ENCODE results near the gene MS4A6E. TPM values are rescaled to one million over a fixed set of nuclear protein-coding genes. Genes with fewer than 3 reads are reported as not detected.

The MS4A6E gene
- total RNA-seq, 1 experiment from 2014 or later = not detected

DNA sequence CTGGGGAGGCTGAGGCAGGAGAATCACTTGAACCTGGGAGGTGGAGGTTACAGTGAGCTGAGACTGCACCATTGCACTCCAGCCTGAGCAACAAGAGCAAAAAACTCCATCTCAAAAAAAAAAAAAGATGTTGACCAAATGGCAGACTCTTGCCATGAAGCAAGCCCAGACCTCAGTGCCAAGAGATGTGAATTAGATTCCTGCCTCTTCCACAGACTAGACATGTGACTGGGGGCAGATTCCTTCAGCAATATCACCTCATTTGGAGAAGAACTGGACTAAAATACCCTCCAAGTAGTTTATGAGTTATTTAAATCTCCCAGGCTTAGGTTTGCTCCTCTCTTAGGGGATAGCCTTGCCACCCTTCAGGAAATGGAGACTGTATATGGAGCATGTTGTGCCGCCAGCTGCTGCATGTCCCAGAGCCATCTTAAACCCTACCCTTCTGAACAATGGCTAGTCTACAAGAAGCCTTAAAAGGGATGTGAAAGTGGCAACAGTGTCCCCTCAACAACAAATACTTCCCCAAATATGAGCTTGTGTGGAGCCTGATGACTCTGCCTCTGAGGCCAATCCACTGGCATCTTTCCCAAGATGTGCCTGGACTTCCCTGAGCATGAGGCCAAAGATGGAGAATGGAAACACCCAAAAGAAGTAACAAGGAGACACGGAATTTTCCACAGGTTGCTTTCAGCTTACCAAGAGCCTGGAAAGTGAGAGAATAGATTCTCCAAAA, 50.5 kb downstream of the MS4A6E start:
- no peak for DNase-seq
- Histone ChIP-seq H3K9me3 (replicated peaks) (no peaks in the 10 kb centered on the region), H3K36me3 (no peaks in the 10 kb centered on the region), H3K4me3 (no peak overlapping the region), H3K27ac (no peak overlapping the region), H3K27me3 (no peaks in the 10 kb centered on the region), H3K4me1 (no peaks in the 10 kb centered on the region)

DNA sequence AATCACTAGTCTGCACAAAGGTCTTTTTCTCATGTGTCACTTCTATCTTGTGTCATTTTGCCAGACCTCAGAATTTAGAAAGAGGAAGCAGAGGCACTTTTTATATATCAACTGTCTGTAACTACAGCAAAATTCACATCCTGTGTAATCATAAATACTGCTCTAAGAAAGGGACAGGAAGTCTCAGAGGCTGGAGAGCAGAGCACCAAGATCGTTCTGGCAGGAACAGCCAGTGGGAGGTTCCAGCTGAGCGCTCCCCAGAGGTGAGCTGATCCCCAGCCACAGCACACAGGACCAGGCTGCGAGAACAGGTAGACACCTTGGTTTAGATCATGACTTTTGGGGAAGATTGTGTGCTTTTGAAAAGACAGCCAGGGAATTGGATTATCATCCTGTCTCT, 51.3 kb downstream of the MS4A6E start, which contains the start of gene MS4A7:
MS4A7 (plus strand) TSS at position 179 of the 400 bp plus-strand sequence. CDS start 4,610 bp downstream, outside the sequence.
- Histone ChIP-seq H3K4me3 (no peak within 1 kb of the TSS), H3K9me3 (replicated peaks) (no peaks in the 10 kb centered on the region), H3K36me3 (no peaks in the 10 kb centered on the region), H3K27ac (no peak within 1 kb of the TSS), H3K27me3 (no peaks in the 10 kb centered on the region), H3K4me1 (no peaks in the 10 kb centered on the region)
- no peak for DNase-seq

DNA sequence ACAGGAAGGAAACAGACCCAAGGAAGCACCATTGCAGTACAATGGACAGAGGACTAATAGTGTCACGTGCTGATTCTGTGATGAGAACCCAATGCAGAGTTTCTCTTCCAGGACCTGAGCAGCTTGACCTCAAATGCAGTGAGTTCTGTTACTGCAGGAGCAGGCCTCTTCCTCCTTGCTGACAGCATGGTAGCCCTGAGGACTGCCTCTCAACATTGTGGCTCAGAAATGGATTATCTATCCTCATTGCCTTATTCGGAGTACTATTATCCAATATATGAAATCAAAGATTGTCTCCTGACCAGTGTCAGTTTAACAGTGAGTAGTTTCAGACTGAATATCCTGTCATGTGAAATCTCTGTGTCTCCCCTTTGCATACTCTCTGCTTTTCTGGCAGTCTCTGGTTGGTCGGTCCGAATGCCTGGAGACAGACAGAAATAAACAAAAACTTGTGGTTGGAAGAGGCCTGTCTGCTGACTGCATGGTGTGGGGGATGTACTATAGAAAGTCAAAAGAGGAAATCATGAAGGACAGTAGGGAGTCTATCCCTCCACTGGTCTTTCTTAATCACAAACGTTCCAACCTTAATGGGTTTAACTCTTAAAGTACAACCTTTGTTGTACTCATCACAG, 62.3 kb downstream of the MS4A6E start:
- H3K9me3 ChIP-seq (replicated peaks) = no peaks in the 10 kb centered on the region
- no peaks in the 10 kb centered on the region for H3K4me1 ChIP-seq
- no peak overlapping the region for H3K4me3 ChIP-seq
- DNase-seq = no peak
- no peak overlapping the region for H3K27ac ChIP-seq
- H3K36me3 ChIP-seq = no peaks in the 10 kb centered on the region
- H3K27me3 ChIP-seq = no peaks in the 10 kb centered on the region

DNA sequence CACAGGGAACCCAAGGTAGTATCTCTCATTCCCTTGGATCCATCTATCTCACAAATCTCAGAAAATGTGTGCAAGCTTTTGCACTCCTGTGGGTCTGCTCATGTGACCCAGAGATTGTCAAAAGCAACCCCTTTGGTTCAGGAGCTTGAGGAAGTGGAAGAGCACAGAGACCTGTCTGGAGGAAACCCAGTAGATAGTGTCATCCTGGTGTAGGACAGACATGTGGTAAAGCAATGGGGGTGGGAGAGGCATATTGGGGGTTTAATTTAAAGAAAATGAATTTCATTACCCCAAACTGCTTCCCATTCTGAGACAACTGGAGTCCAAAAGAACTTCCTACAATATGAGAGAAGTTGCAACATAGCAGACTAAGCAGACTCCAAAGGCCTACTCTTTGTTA, 63.4 kb downstream of the MS4A6E start:
- Histone ChIP-seq H3K9me3 (replicated peaks) (no peaks in the 10 kb centered on the region), H3K4me3 (no peak overlapping the region), H3K27me3 (no peaks in the 10 kb centered on the region), H3K36me3 (no peaks in the 10 kb centered on the region), H3K4me1 (no peaks in the 10 kb centered on the region), H3K27ac (no peak overlapping the region)
- no peak for DNase-seq

Other genes with a start within 250 kb of the MS4A6E start
- gene MS4A2, start 238.6 kb upstream of the MS4A6E start, total RNA-seq (2014; rRNA removed; shearing (Covaris generic)) = not detected in 2 replicates
- gene MS4A6A, start 144.2 kb upstream of the MS4A6E start, total RNA-seq (2014; rRNA removed; shearing (Covaris generic)) = not detected in 2 replicates
- gene MS4A4E, start 84.1 kb upstream of the MS4A6E start, total RNA-seq (2014; rRNA removed; shearing (Covaris generic)) = not detected in 2 replicates
- not detected in 2 replicates for gene MS4A4A, start 46.6 kb upstream of the MS4A6E start, total RNA-seq (2014; rRNA removed; shearing (Covaris generic))
- gene MS4A7, start 51.3 kb downstream of the MS4A6E start, total RNA-seq (2014; rRNA removed; shearing (Covaris generic)) = not detected in 2 replicates
- gene MS4A14, start 69.2 kb downstream of the MS4A6E start, total RNA-seq (2014; rRNA removed; shearing (Covaris generic)) = not detected in 2 replicates
- gene MS4A5, start 102.3 kb downstream of the MS4A6E start, total RNA-seq (2014; rRNA removed; shearing (Covaris generic)) = not detected in 2 replicates
- gene MS4A1, start 128.6 kb downstream of the MS4A6E start, total RNA-seq (2014; rRNA removed; shearing (Covaris generic)) = not detected in 2 replicates
- not detected in 2 replicates for gene MS4A12, start 165.5 kb downstream of the MS4A6E start, total RNA-seq (2014; rRNA removed; shearing (Covaris generic))
- gene MS4A13, start 188.1 kb downstream of the MS4A6E start, total RNA-seq (2014; rRNA removed; shearing (Covaris generic)) = not detected in 2 replicates